AG04449 (cell line): ENCODE results near the gene TRAPPC10.
A peak's percentile ranks its signal among the peaks of the same experiment; 100 is the strongest.

ENCODE experiments used
- CTCF ChIA-PET: fragments of 350-600 bp; formaldehyde crosslinking; extraction: SDS; loops from one replicate; lab custom pipeline; 2021; ENCODE audit warnings: antibody characterized with exemption; lab: Yijun Ruan, JAX
- POLR2A ChIA-PET: fragments of 400-600, 350-600 bp; formaldehyde crosslinking; extraction: SDS; loops from one replicate; lab custom pipeline; 2020; ENCODE audit warnings: antibody characterized with exemption, inconsistent platforms; lab: Yijun Ruan, JAX
- DNase-seq: peaks from one replicate; pipeline ENCODE4 v3.0.0-alpha.2; 2010; ENCODE audit warnings: low read depth, low spot score
- H3K4me3 ChIP-seq: 2 replicates; pipeline ENCODE4 v1.5.1; 2011; ENCODE audit warnings: low read depth, mild to moderate bottlenecking, control low read depth, low read length
- TF ChIP-seq, protein P1 (sequence below): IDR thresholded peaks from one replicate; pipeline ENCODE4 v1.5.1; 2011; ENCODE audit warnings: mild to moderate bottlenecking, moderate library complexity, low read length, control low read depth, inconsistent platforms; ENCODE audit not compliant: insufficient read depth; ENCODE audit errors: missing control alignments

TRAPPC10 gene

DNA sequence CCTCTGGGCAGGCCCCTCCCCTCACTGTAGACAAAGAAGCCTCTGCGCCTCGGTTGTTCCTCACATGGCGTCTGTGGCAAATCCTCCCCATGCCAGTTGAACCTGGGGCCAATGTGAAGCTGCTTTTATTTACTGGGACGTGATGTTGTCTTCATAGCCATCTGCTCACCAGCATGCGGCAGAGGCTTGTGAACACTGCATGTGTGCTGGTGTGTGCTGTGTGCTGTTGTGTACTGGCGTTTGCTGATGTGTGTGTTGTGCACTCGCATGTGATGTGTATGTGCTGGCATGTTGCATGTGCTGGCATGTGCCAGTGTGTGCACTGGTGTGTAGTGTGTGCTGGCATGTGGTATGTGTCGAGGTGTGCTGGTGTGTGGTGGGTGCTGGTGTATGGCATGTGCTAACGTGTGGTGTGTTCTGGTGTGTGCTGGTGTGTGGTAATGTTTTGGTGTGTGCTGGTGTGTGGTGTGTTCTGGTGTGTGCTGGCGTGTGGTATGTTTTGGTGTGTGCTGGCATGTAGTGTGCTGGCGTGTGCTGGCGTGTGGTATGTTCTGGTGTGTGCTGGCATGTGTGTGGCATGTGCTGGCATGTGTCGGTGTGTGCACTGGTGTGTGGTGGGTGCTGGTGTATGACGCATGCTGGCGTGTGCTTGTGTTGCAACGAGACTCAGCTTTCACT is 37.2 kb upstream of the TRAPPC10 start:
- TF ChIP-seq, protein P1, sequence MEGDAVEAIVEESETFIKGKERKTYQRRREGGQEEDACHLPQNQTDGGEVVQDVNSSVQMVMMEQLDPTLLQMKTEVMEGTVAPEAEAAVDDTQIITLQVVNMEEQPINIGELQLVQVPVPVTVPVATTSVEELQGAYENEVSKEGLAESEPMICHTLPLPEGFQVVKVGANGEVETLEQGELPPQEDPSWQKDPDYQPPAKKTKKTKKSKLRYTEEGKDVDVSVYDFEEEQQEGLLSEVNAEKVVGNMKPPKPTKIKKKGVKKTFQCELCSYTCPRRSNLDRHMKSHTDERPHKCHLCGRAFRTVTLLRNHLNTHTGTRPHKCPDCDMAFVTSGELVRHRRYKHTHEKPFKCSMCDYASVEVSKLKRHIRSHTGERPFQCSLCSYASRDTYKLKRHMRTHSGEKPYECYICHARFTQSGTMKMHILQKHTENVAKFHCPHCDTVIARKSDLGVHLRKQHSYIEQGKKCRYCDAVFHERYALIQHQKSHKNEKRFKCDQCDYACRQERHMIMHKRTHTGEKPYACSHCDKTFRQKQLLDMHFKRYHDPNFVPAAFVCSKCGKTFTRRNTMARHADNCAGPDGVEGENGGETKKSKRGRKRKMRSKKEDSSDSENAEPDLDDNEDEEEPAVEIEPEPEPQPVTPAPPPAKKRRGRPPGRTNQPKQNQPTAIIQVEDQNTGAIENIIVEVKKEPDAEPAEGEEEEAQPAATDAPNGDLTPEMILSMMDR = no peak
- CTCF ChIA-PET = interaction anchor here (0.6 to 2.1 kb wide), 30 partner anchors 10 to 264 kb away, joined by 3 to 15 read pairs (median 4); partner anchors contain the start of gene TRAPPC10
- no peak overlapping the region for H3K4me3 ChIP-seq
- DNase-seq = no peak
- POLR2A ChIA-PET = no interaction called here

DNA sequence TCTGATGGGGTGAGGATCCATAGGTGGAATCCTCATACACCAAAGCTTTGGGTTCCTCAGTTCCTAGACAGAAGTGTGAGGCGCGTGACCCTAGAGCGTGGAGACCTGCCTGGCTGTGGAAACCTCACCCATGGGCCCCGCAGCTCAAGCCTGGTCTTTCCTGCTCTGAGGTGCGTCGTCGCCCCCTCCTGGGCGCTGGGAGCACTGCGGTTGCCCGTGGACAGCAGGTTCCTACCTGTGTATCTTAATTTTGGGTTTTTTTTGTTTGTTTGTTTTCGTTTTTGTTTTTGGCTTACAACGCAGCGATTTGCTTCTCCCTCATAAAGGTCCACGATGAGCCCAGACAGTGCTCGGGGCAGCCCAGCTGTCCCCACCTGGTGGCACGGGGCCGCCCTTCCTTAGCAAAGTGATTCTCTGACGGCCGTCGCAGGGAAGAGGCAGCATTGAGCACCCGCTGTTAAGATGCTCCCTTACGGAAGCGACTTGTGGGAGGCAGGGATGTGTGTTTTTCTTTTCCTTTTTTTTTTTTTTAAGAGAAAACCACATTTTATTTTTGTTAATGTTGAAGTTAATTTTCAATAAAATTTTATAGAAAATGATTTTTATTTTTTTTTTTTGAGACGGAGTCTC is 36.5 kb upstream of the TRAPPC10 start:
- DNase-seq = no peak

DNA sequence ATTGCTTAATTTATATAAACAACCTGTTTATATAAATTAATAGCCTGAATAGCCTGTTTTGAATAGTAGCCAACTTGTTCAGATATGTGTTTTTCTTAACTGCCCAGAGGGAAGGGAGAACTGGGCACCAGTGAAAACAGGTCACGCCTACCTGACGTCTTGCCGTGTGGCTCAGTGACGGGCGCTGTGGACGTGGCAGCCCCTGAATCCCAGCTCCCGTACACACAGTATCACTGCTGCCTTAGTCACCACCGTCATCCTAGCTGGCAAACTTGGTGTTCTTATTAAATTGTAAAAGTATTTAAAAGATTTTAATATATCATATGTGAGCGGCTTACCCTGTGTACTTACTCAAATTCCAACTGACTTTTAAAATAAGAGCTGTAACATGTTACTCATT is 35.4 kb upstream of the TRAPPC10 start:
- TF ChIP-seq, protein P1 = no peak
- no peak for DNase-seq
- ChIA-PET CTCF (interaction anchor here (0.7 to 2.1 kb wide), 13 partner anchors 8 to 1297 kb away, joined by 3 to 15 read pairs (median 5); partner anchors contain the start of gene TRAPPC10), POLR2A (no interaction called here)
- no peak overlapping the region for H3K4me3 ChIP-seq

More for the DNA sequence above, 36.5 kb upstream of the TRAPPC10 start:
- TF ChIP-seq, protein P1 = peak; percentile 95
- H3K4me3 ChIP-seq = no peak overlapping the region
- ChIA-PET CTCF (interaction anchor here (0.6 to 2.1 kb wide), 34 partner anchors 9 to 1298 kb away, joined by 3 to 15 read pairs (median 3); partner anchors contain the start of gene TRAPPC10), POLR2A (no interaction called here)

DNA sequence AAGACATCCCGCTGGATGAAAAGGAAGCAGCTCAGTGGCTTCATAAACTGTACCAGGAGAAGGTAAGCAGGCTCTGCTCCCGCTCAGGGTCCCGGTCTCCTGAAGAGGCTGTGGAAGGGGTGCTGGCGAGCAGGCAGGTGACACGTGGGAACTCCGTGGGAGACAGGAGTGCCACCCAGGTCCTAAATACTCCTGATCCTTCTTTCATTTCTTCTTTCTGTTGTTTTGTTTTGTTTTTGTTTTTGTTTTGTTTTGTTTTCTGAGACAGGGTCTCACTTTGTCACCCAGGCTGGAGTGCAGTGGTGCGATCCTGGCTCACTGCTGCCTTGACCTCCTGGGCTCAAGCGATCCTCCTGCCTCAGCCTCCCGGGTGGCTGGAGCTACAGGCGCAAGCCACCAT is 34.0 kb upstream of the TRAPPC10 start:
- CTCF ChIA-PET = interaction anchor here (1.4 to 1.9 kb wide), 2 partner anchors 33 to 169 kb away, joined by 5 to 6 read pairs; no protein-coding TSS in a partner anchor
- no peak overlapping the region for H3K4me3 ChIP-seq
- TF ChIP-seq, protein P1 = no peak
- POLR2A ChIA-PET = no interaction called here
- no peak for DNase-seq

DNA sequence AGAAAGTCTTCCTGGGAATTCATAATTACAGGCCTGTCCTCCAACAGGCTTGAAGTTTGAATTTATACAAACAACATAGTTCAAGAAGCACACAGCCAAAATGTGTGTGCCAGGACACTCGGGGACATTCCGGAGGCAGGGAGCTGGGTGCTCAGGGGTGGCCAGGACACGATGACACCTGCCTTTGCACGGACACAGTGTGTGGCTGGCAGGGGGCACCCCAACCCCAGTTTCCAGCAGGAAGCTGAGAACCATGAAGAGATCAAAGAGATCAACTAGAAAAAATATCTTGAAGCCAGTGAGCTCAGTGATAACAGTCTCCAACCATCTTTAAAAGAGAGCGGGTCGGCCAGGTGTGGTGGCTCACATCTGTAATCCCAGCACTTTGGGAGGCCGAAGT is 32.5 kb upstream of the TRAPPC10 start:
- no peak for DNase-seq
- CTCF ChIA-PET = interaction anchor here (0.6 kb wide), 1 partner anchor 37 kb away, joined by 3 read pairs; no protein-coding TSS in a partner anchor
- TF ChIP-seq, protein P1 = peak; percentile 0
- H3K4me3 ChIP-seq = no peak overlapping the region
- POLR2A ChIA-PET = no interaction called here
